Smooth muscle cell (in vitro differentiated cells): ENCODE measurements around the gene PRPF40A. TPM values are rescaled to one million over a fixed set of nuclear protein-coding genes. Genes with fewer than 3 reads are reported as not detected.
A peak's percentile ranks its signal among the peaks of the same experiment; 100 is the strongest.

ENCODE experiments used
- DNase-seq: peaks from one replicate; lab custom pipeline; 2025; ENCODE audit not compliant: unreplicated experiment; lab: John Stamatoyannopoulos, UW
- H2AFZ ChIP-seq: fragments of 200-600 bp; sonication (generic); 2 replicates; pipeline ENCODE4 v1.6.0; 2016; ENCODE audit warnings: antibody characterized with exemption, low read depth, mild to moderate bottlenecking
- H3F3A ChIP-seq: fragments of 200-600 bp; sonication (generic); 2 replicates; pipeline ENCODE4 v1.6.0; 2017; ENCODE audit warnings: antibody characterized with exemption, low read depth
- H3K27ac ChIP-seq: fragments of 200-600 bp; sonication (generic); 2 replicates; pipeline ENCODE4 v1.5.1; 2016; ENCODE audit warnings: low read depth, mild to moderate bottlenecking
- H3K27me3 ChIP-seq: fragments of 200-600 bp; sonication (generic); 2 replicates; pipeline ENCODE4 v1.6.1; 2016; ENCODE audit warnings: low read depth, mild to moderate bottlenecking
- H3K36me3 ChIP-seq: fragments of 200-600 bp; sonication (generic); 2 replicates; pipeline ENCODE4 v1.5.1; 2016; ENCODE audit warnings: low read depth
- H3K4me1 ChIP-seq: fragments of 200-600 bp; sonication (generic); 2 replicates; pipeline ENCODE4 v1.5.1; 2016; ENCODE audit warnings: low read depth
- H3K4me2 ChIP-seq: fragments of 200-600 bp; sonication (generic); 2 replicates; pipeline ENCODE4 v1.6.0; 2016; ENCODE audit warnings: mild to moderate bottlenecking
- H3K4me3 ChIP-seq: fragments of 200-600 bp; sonication (generic); 2 replicates; pipeline ENCODE4 v1.5.1; 2016; ENCODE audit warnings: mild to moderate bottlenecking
- H3K79me2 ChIP-seq: fragments of 200-600 bp; sonication (generic); 2 replicates; pipeline ENCODE4 v1.6.0; 2016; ENCODE audit warnings: low read depth, mild to moderate bottlenecking
- H3K9ac ChIP-seq: fragments of 200-600 bp; sonication (generic); 2 replicates; pipeline ENCODE4 v1.6.0; 2016; ENCODE audit warnings: low read depth
- H3K9me3 ChIP-seq: fragments of 200-600 bp; sonication (generic); replicated peaks from 2 replicates; pipeline ENCODE4 v1.5.1; 2016; ENCODE audit warnings: low read depth
- H4K20me1 ChIP-seq: fragments of 200-600 bp; sonication (generic); 2 replicates; pipeline ENCODE4 v1.6.0; 2016; ENCODE audit warnings: low read depth
- WGBS: methylation state at CpG from one replicate; pipeline ENCODE4 v1.1.7; 2016; ENCODE audit warnings: low lambda C conversion rate; 5-methylcytosine and 5-hydroxymethylcytosine counted together
- polyA plus RNA-seq: library from polyadenylated mRNA; unstranded; fragments of >200 nt; fragmentation: Nextera tagmentation; extraction: Ambion mirVana; gene quantifications from 2 replicates; pipeline ENCODE4 v1.2.1, GENCODE V29; 2016
- total RNA-seq: library from RNA; depleted of rRNA; stranded (reverse); fragments of >200 nt; gene quantifications from 2 replicates; pipeline ENCODE4 v1.2.3, GENCODE V29; 2014
- TF ChIP-seq, protein P1 (sequence below): fragments of 200-600 bp; sonication (generic); IDR thresholded peaks from 2 replicates; pipeline ENCODE4 v1.5.1; 2017; ENCODE audit warnings: borderline replicate concordance, mild to moderate bottlenecking, antibody characterized with exemption; ENCODE audit not compliant: insufficient read depth, poor library complexity, severe bottlenecking

The PRPF40A gene
- total and polyA plus RNA-seq, 2 experiments from 2014 or later = 93.4 to 117 TPM

GRCh38 chr2:152657043-152657442, 60.2 kb downstream of the PRPF40A start:
- H3K9me3 ChIP-seq = no peaks in the 10 kb centered on the region
- TF ChIP-seq, protein P1, sequence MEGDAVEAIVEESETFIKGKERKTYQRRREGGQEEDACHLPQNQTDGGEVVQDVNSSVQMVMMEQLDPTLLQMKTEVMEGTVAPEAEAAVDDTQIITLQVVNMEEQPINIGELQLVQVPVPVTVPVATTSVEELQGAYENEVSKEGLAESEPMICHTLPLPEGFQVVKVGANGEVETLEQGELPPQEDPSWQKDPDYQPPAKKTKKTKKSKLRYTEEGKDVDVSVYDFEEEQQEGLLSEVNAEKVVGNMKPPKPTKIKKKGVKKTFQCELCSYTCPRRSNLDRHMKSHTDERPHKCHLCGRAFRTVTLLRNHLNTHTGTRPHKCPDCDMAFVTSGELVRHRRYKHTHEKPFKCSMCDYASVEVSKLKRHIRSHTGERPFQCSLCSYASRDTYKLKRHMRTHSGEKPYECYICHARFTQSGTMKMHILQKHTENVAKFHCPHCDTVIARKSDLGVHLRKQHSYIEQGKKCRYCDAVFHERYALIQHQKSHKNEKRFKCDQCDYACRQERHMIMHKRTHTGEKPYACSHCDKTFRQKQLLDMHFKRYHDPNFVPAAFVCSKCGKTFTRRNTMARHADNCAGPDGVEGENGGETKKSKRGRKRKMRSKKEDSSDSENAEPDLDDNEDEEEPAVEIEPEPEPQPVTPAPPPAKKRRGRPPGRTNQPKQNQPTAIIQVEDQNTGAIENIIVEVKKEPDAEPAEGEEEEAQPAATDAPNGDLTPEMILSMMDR = no peak
- no peaks in the 10 kb centered on the region for H3K79me2 ChIP-seq
- H3K27me3 ChIP-seq = no peaks in the 10 kb centered on the region
- peak overlapping the region; percentile 22 for H3K27ac ChIP-seq
- H3K4me2 ChIP-seq = no peak overlapping the region
- H3F3A ChIP-seq = no peaks in the 10 kb centered on the region
- H3K36me3 ChIP-seq = peaks cover 54% of the 10 kb centered on the region
- H3K4me3 ChIP-seq = no peak overlapping the region
- H3K4me1 ChIP-seq = no peaks in the 10 kb centered on the region
- no peak overlapping the region for H2AFZ ChIP-seq
- no peak overlapping the region for H3K9ac ChIP-seq
- DNase-seq = no peak
- WGBS = 80% methylated on average over 4 of the region's 4 CpGs
- no peaks in the 10 kb centered on the region for H4K20me1 ChIP-seq

- H3K4me3 ChIP-seq = no peak overlapping the region
- WGBS = 96% methylated on average over 1 of the region's 1 CpG
- no peak overlapping the region for H3K9ac ChIP-seq
- no peaks in the 10 kb centered on the region for H3F3A ChIP-seq
- DNase-seq = no peak
- no peak overlapping the region for H2AFZ ChIP-seq
- no peak overlapping the region for H3K4me2 ChIP-seq
- H3K9me3 ChIP-seq = no peaks in the 10 kb centered on the region
- H3K4me1 ChIP-seq = no peaks in the 10 kb centered on the region
- TF ChIP-seq, protein P1 = no peak
- H3K79me2 ChIP-seq = no peaks in the 10 kb centered on the region
- H4K20me1 ChIP-seq = no peaks in the 10 kb centered on the region
- H3K36me3 ChIP-seq = peaks cover 45% of the 10 kb centered on the region
- no peak overlapping the region for H3K27ac ChIP-seq
- no peaks in the 10 kb centered on the region for H3K27me3 ChIP-seq
Observed at GRCh38 chr2:152655880-152656279, 61.4 kb downstream of the PRPF40A start.

DNA sequence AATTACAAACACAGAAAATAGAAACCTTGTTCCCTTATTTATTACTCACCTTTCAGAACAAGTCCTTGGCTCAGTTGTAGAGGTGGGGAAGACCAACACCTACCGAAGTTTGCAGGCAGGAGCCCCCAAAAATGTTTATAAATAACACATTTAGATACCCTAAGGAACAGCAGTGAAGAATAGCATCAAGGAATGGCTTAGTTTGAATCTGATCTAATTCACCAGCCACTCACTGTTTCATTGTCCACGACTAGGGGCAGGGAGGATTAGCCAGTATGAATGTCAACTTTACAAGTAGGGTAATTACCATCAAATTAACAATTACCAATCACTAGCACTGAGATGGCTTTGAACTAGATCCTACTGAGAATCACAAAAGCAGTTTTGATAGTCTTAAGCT, 65.4 kb downstream of the PRPF40A start:
- TF ChIP-seq, protein P1 = no peak
- no peak overlapping the region for H3K4me2 ChIP-seq
- H3K9me3 ChIP-seq = no peaks in the 10 kb centered on the region
- no peak overlapping the region for H3K4me3 ChIP-seq
- peaks cover 14% of the 10 kb centered on the region for H3K36me3 ChIP-seq
- no peaks in the 10 kb centered on the region for H3K4me1 ChIP-seq
- H3K27me3 ChIP-seq = no peaks in the 10 kb centered on the region
- no peak overlapping the region for H2AFZ ChIP-seq
- no peaks in the 10 kb centered on the region for H3K79me2 ChIP-seq
- H4K20me1 ChIP-seq = no peaks in the 10 kb centered on the region
- H3K9ac ChIP-seq = no peak overlapping the region
- 81% methylated on average over 2 of the region's 2 CpGs for WGBS
- H3K27ac ChIP-seq = no peak overlapping the region
- no peaks in the 10 kb centered on the region for H3F3A ChIP-seq
- DNase-seq = no peak

DNA sequence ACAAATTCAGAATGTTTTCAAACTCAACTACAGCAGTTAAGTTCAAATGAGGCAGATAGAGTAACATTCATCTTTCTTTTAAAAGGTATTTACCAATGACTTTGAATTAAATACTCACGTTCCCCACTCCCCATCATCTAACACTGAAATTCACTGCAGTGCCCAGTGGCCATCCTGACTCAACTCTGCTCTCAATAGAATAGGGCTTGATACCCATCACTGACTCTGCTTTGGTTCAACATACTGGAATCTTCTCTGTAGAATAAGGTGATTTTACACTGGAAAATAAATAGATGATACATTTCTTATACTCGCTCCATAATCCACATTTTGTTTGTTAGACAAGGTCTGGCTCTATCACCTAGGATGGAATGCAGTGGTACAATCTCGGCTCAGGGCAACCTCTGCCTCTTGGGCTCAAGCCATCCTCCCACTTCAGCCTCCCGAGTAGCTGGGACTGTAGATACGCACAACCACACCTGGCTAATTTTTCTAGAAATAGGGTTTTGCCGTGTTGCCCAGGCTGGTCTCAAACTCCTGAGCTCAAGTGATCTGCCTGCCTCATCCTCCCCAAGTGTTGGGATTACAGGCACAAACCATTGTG, 66.4 kb downstream of the PRPF40A start:
- Histone ChIP-seq H3K27me3 (no peaks in the 10 kb centered on the region), H4K20me1 (no peaks in the 10 kb centered on the region), H3K9me3 (no peaks in the 10 kb centered on the region), H3K9ac (no peak overlapping the region), H3K4me3 (no peak overlapping the region), H3K4me2 (no peak overlapping the region), H3K4me1 (peaks cover 5% of the 10 kb centered on the region), H3K27ac (no peak overlapping the region), H3K36me3 (peaks cover 5% of the 10 kb centered on the region), H3F3A (peaks cover 5% of the 10 kb centered on the region), H3K79me2 (no peaks in the 10 kb centered on the region), H2AFZ (no peak overlapping the region)
- no peak for DNase-seq
- TF ChIP-seq, protein P1 = no peak
- WGBS = 95% methylated on average over 6 of the region's 6 CpGs
